ENCODE results near the gene HAS3.

Gene HAS3

DNA sequence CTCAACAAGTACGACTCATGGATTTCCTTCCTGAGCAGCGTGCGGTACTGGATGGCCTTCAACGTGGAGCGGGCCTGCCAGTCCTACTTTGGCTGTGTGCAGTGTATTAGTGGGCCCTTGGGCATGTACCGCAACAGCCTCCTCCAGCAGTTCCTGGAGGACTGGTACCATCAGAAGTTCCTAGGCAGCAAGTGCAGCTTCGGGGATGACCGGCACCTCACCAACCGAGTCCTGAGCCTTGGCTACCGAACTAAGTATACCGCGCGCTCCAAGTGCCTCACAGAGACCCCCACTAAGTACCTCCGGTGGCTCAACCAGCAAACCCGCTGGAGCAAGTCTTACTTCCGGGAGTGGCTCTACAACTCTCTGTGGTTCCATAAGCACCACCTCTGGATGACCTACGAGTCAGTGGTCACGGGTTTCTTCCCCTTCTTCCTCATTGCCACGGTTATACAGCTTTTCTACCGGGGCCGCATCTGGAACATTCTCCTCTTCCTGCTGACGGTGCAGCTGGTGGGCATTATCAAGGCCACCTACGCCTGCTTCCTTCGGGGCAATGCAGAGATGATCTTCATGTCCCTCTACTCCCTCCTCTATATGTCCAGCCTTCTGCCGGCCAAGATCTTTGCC, 9.0 kb downstream of the HAS3 start:
- no peaks in the 10 kb centered on the region for H3K9me3 ChIP-seq (ENCODE audit: insufficient read depth, low read length, severe bottlenecking)
- H3K4me2 ChIP-seq (ENCODE audit: insufficient read depth, low read length): no peak overlapping the region
- no peak overlapping the region for H2AFZ ChIP-seq (ENCODE audit: low read depth, low read length)
- H4K20me1 ChIP-seq (ENCODE audit: insufficient read depth, low read length): peaks cover 76% of the 10 kb centered on the region
- H3K27ac ChIP-seq (ENCODE audit: low read length): no peak overlapping the region
- H3K27me3 ChIP-seq (ENCODE audit: insufficient read depth, low read length, poor library complexity): no peaks in the 10 kb centered on the region
- H3K4me1 ChIP-seq (ENCODE audit: insufficient read depth, low read length): no peaks in the 10 kb centered on the region
- no peak overlapping the region for H3K4me3 ChIP-seq (ENCODE audit: low read depth in 1 of 2, low read length in 2 of 2)
- H3K9ac ChIP-seq (ENCODE audit: low read depth, low read length): no peak overlapping the region
- H3K36me3 ChIP-seq (ENCODE audit: insufficient read depth, low read length): peaks cover 73% of the 10 kb centered on the region
- DNase-seq (no peak), ATAC-seq (ENCODE audit: insufficient read depth, low read depth) (no peak)
- TF ChIP-seq, protein P1, sequence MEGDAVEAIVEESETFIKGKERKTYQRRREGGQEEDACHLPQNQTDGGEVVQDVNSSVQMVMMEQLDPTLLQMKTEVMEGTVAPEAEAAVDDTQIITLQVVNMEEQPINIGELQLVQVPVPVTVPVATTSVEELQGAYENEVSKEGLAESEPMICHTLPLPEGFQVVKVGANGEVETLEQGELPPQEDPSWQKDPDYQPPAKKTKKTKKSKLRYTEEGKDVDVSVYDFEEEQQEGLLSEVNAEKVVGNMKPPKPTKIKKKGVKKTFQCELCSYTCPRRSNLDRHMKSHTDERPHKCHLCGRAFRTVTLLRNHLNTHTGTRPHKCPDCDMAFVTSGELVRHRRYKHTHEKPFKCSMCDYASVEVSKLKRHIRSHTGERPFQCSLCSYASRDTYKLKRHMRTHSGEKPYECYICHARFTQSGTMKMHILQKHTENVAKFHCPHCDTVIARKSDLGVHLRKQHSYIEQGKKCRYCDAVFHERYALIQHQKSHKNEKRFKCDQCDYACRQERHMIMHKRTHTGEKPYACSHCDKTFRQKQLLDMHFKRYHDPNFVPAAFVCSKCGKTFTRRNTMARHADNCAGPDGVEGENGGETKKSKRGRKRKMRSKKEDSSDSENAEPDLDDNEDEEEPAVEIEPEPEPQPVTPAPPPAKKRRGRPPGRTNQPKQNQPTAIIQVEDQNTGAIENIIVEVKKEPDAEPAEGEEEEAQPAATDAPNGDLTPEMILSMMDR (IDR thresholded peaks at IDR 0.05; ENCODE audit: borderline replicate concordance, extremely low read depth, low read length, poor library complexity, severe bottlenecking): no peak
- peaks cover 15% of the 10 kb centered on the region; the same call in 1 of the 2 replicates for H3K79me2 ChIP-seq (ENCODE audit: insufficient read depth, low read length)

GRCh38 chr16:69114976-69115355, 9.5 kb downstream of the HAS3 start:
- no peak for TF ChIP-seq EZH2 (IDR thresholded peaks at IDR 0.05; ENCODE audit: borderline replicate concordance, low read depth, low read length, severe bottlenecking)
- TF ChIP-seq, protein P1 (IDR thresholded peaks at IDR 0.05; ENCODE audit: borderline replicate concordance, extremely low read depth, low read length, poor library complexity, severe bottlenecking): no peak
- H3K27me3 ChIP-seq (ENCODE audit: insufficient read depth, low read length, poor library complexity): no peaks in the 10 kb centered on the region
- H3K36me3 ChIP-seq (ENCODE audit: insufficient read depth, low read length): peaks cover 75% of the 10 kb centered on the region
- no peak for ATAC-seq (ENCODE audit: insufficient read depth, low read depth)
- peaks cover 19% of the 10 kb centered on the region; the same call in 1 of the 2 replicates for H3K79me2 ChIP-seq (ENCODE audit: insufficient read depth, low read length)
- no peak overlapping the region for H3K4me3 ChIP-seq (ENCODE audit: low read depth in 1 of 2, low read length in 2 of 2)
- DNase-seq: no peak
- no peak overlapping the region for H3K9ac ChIP-seq (ENCODE audit: low read depth, low read length)
- H2AFZ ChIP-seq (ENCODE audit: low read depth, low read length): no peak overlapping the region
- H3K4me2 ChIP-seq (ENCODE audit: insufficient read depth, low read length): no peak overlapping the region
- peaks cover 75% of the 10 kb centered on the region for H4K20me1 ChIP-seq (ENCODE audit: insufficient read depth, low read length)
- no peak overlapping the region for H3K27ac ChIP-seq (ENCODE audit: low read length)
- no peaks in the 10 kb centered on the region for H3K9me3 ChIP-seq (ENCODE audit: insufficient read depth, low read length, severe bottlenecking)
- H3K4me1 ChIP-seq (ENCODE audit: insufficient read depth, low read length): no peaks in the 10 kb centered on the region

- Histone ChIP-seq H3K79me2 (ENCODE audit: insufficient read depth, low read length) (peaks cover 19% of the 10 kb centered on the region; the same call in 1 of the 2 replicates), H3K9ac (ENCODE audit: low read depth, low read length) (no peak overlapping the region), H3K27ac (ENCODE audit: low read length) (no peak overlapping the region), H3K36me3 (ENCODE audit: insufficient read depth, low read length) (peaks cover 78% of the 10 kb centered on the region), H3K9me3 (ENCODE audit: insufficient read depth, low read length, severe bottlenecking) (no peaks in the 10 kb centered on the region), H4K20me1 (ENCODE audit: insufficient read depth, low read length) (peaks cover 74% of the 10 kb centered on the region), H3K4me3 (ENCODE audit: low read depth in 1 of 2, low read length in 2 of 2) (no peak overlapping the region), H3K4me2 (ENCODE audit: insufficient read depth, low read length) (no peak overlapping the region), H3K4me1 (ENCODE audit: insufficient read depth, low read length) (no peaks in the 10 kb centered on the region), H2AFZ (ENCODE audit: low read depth, low read length) (no peak overlapping the region), H3K27me3 (ENCODE audit: insufficient read depth, low read length, poor library complexity) (no peaks in the 10 kb centered on the region)
- DNase-seq: no peak
- TF ChIP-seq, protein P1 (IDR thresholded peaks at IDR 0.05; ENCODE audit: borderline replicate concordance, extremely low read depth, low read length, poor library complexity, severe bottlenecking): no peak
- TF ChIP-seq EZH2 (IDR thresholded peaks at IDR 0.05; ENCODE audit: borderline replicate concordance, low read depth, low read length, severe bottlenecking): no peak
- no peak for ATAC-seq (ENCODE audit: insufficient read depth, low read depth)
These were observed 9.9 kb downstream of the HAS3 start for GRCh38 chr16:69115361-69115760.

Measured in DND-41 (cell line).